GM12891 (cell line): Measurements from ENCODE around the gene TSHR.

Source experiments
- PAX5 ChIP-seq: IDR thresholded peaks from 2 replicates; pipeline ENCODE4 v1.6.1; 2011; ENCODE audit warnings: low read length, moderate library complexity, mild to moderate bottlenecking; ENCODE audit not compliant: insufficient read depth, severe bottlenecking
- POLR2A ChIP-seq: IDR thresholded peaks from 2 replicates; pipeline ENCODE4 v1.6.1; 2011; ENCODE audit warnings: low read depth, low read length, control low read depth
- POLR2AphosphoS5 ChIP-seq: IDR thresholded peaks from 2 replicates; pipeline ENCODE4 v1.6.1; 2011; ENCODE audit warnings: low read depth, low read length, control low read depth
- POU2F2 ChIP-seq: IDR thresholded peaks from 2 replicates; pipeline ENCODE4 v1.6.1; 2011; ENCODE audit warnings: low read depth, mild to moderate bottlenecking, control low read depth, low read length, moderate library complexity
- TAF1 ChIP-seq: IDR thresholded peaks from 2 replicates; pipeline ENCODE4 v1.6.1; 2011; ENCODE audit warnings: low read depth, low read length, control low read depth

DNA sequence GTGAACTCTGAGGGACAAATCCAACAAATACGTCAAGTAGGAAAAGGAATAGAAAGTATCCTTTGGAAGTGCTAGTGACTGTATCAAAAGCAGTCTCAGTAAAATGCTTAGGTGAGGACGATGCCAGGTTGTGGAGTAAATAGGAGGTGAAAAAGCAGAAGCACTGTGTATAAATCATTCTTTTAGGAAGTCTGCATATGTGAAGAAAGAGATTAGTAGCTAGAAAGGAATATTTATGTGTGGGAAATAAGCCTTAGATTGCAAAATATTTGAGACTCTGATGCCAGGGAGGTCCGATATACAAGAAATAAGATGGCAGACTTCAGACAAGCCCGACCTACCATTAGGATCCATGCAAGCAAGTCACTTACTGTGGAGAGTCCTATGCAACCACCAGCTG, 21.7 kb upstream of the TSHR start:
- no peak for TF ChIP-seq POLR2AphosphoS5
- no peak for TF ChIP-seq PAX5
- TF ChIP-seq POLR2A: no peak
- TF ChIP-seq TAF1: no peak
- TF ChIP-seq POU2F2: no peak
